ENCODE measurements around the gene NUP42.

NUP42 gene

GRCh38 chr7:23200331-23200730 is 18.5 kb downstream of the NUP42 start:
- TF ChIP-seq REST (IDR thresholded peaks at IDR 0.05; ENCODE audit: insufficient read depth in 1 of 2, low read depth in 2 of 2, low read length in 2 of 2) (no peak), SIN3A (IDR thresholded peaks at IDR 0.05; ENCODE audit: borderline replicate concordance, insufficient read depth, low read length) (no peak), TAF1 (IDR thresholded peaks at IDR 0.05; ENCODE audit: borderline replicate concordance, insufficient read depth, low read length) (no peak), POLR2AphosphoS5 (IDR thresholded peaks at IDR 0.05; ENCODE audit: low read depth, low read length) (no peak), FOXP2 (optimal IDR thresholded peaks at IDR 0.05; ENCODE audit: borderline replicate concordance, extremely low read depth, extremely low read length, insufficient read depth) (no peak)

- no peak for TF ChIP-seq TAF1 (IDR thresholded peaks at IDR 0.05; ENCODE audit: borderline replicate concordance, insufficient read depth, low read length)
- no peak for TF ChIP-seq SIN3A (IDR thresholded peaks at IDR 0.05; ENCODE audit: borderline replicate concordance, insufficient read depth, low read length)
- TF ChIP-seq FOXP2 (optimal IDR thresholded peaks at IDR 0.05; ENCODE audit: borderline replicate concordance, extremely low read depth, extremely low read length, insufficient read depth): no peak
- TF ChIP-seq REST (IDR thresholded peaks at IDR 0.05; ENCODE audit: insufficient read depth in 1 of 2, low read depth in 2 of 2, low read length in 2 of 2): no peak
- TF ChIP-seq POLR2AphosphoS5 (IDR thresholded peaks at IDR 0.05; ENCODE audit: low read depth, low read length): no peak
Observed at GRCh38 chr7:23204241-23204640, 22.4 kb downstream of the NUP42 start.

GRCh38 chr7:23205577-23205908 is 23.7 kb downstream of the NUP42 start:
- TF ChIP-seq FOXP2 (optimal IDR thresholded peaks at IDR 0.05; ENCODE audit: borderline replicate concordance, extremely low read depth, extremely low read length, insufficient read depth) (no peak), SIN3A (IDR thresholded peaks at IDR 0.05; ENCODE audit: borderline replicate concordance, insufficient read depth, low read length) (no peak), POLR2AphosphoS5 (IDR thresholded peaks at IDR 0.05; ENCODE audit: low read depth, low read length) (no peak), TAF1 (IDR thresholded peaks at IDR 0.05; ENCODE audit: borderline replicate concordance, insufficient read depth, low read length) (no peak), REST (IDR thresholded peaks at IDR 0.05; ENCODE audit: insufficient read depth in 1 of 2, low read depth in 2 of 2, low read length in 2 of 2) (no peak)

- TF ChIP-seq TAF1 (IDR thresholded peaks at IDR 0.05; ENCODE audit: borderline replicate concordance, insufficient read depth, low read length): no peak
- TF ChIP-seq POLR2AphosphoS5 (IDR thresholded peaks at IDR 0.05; ENCODE audit: low read depth, low read length): no peak
- TF ChIP-seq REST (IDR thresholded peaks at IDR 0.05; ENCODE audit: insufficient read depth in 1 of 2, low read depth in 2 of 2, low read length in 2 of 2): no peak
Observed at GRCh38 chr7:23205909-23206767, 24.3 kb downstream of the NUP42 start.
